Measurements from ENCODE around the gene KIAA0930.

Gene KIAA0930

DNA sequence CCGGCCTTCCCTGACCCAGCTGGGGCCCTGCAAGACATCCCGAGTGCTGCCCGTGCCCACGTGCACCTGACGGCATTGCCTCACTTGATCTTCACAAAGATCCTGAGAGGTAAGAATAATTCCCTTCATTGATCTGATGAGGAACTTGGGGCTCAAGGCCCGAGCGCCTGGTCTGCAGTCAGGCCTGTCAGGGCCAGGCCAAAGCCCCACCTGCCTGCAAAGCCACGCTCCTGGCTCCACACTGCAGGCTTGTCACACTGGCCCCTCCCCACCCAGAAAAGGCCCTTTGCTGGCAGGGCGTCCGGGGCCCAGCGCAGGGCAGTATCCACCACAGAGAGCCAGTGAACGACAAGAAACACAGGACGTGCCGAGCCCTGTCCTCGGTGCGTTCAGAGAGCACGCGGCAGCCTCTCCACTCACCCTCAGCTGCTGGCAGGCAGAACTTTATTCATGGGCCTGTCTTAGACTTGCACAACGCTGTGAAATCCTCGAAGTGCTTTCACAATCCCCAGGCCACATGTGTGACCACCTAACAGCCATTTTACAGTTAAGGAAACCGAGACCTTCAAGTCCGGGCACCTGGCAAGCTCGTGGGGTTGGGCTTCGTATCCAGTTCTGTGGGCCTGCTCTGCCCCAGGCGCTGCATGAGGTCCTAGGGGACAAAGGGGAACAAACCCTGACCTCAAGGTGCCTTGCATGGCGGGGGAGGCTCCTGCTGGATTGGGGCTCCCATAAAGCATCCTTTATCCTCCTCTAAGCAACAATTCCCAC, 14.8 kb downstream of the KIAA0930 start:
- H3K23ac ChIP-seq (ENCODE audit: low read length): no peak overlapping the region
- H3K36me3 ChIP-seq (ENCODE audit: control insufficient read depth, insufficient read depth, low read length): no peaks in the 10 kb centered on the region
- H3K27me3 ChIP-seq (ENCODE audit: insufficient read depth, low read length, poor library complexity): no peaks in the 10 kb centered on the region
- no CpG with 5 or more reads among the region's 26 CpGs for WGBS (ENCODE audit: extremely low coverage, insufficient coverage, low lambda C conversion rate)
- no peak overlapping the region for H3K4ac ChIP-seq (ENCODE audit: low read depth, low read length)
- H3K4me2 ChIP-seq (ENCODE audit: low read length): no peak overlapping the region
- H3K56ac ChIP-seq (ENCODE audit: low read length): peak overlapping the region; percentile 28
- H2BK5ac ChIP-seq (ENCODE audit: low read length): no peak overlapping the region
- no peak overlapping the region for H3K18ac ChIP-seq (ENCODE audit: low read length)
- H2BK15ac ChIP-seq (replicated peaks; ENCODE audit: low read depth): no peak overlapping the region
- H3K4me1 ChIP-seq (ENCODE audit: control insufficient read depth, low read depth, low read length): no peaks in the 10 kb centered on the region
- H3K9ac ChIP-seq (ENCODE audit: low read length): no peak overlapping the region
- H3K4me3 ChIP-seq (ENCODE audit: low read length): no peak overlapping the region
- H3K79me1 ChIP-seq (ENCODE audit: low read length): peaks cover 3% of the 10 kb centered on the region
- H4K8ac ChIP-seq (ENCODE audit: low read depth, low read length): no peak overlapping the region
- no peak overlapping the region for H3K27ac ChIP-seq (ENCODE audit: low read depth, low read length)
- H3K79me2 ChIP-seq (ENCODE audit: control insufficient read depth, insufficient read depth, low read length): no peaks in the 10 kb centered on the region
- H2AK5ac ChIP-seq (ENCODE audit: low read length): no peak overlapping the region
- no peak for DNase-seq
- no peak overlapping the region for H4K5ac ChIP-seq (ENCODE audit: low read length)
- no peak overlapping the region for H2BK120ac ChIP-seq (ENCODE audit: low read depth, low read length)

DNA sequence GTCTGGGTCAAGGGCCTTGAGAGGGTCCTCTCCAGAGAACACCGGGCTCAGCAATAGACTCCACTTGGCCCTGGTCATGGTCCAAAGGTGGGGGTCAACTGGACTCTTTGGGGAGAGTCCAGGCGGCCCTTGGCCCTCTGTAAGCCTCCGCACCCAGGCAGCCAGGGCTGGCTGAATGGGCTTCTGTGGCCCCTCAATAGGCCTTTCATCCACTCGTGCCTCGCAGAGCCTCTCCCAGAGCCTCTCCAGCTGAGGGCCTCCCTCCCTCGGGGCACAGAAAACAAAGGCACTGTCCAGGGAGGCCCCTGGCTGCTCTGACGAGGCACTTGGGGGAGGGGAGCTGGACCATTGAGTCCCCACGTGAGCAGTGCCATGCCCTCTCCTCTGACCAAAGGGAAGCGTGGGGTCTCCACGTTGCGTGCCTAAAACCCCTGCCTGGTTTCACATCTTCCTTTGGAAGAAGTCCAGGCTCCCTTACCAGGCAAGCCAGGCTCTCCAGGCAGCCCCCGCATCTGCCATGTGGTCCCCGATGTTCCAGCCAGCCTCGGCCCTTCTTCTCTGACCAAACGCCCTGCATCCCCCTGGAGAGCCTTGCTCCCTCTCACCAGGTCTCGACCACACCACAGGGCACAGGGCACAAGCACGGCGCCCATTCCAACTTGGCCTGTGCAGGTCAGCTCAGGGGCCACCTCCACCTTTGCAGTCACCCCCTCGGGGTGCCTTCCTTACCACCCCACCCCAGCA, 15.5 kb downstream of the KIAA0930 start:
- Histone ChIP-seq H2BK15ac (replicated peaks; ENCODE audit: low read depth) (no peak overlapping the region), H3K4ac (ENCODE audit: low read depth, low read length) (no peak overlapping the region), H3K4me3 (ENCODE audit: low read length) (no peak overlapping the region), H3K4me1 (ENCODE audit: control insufficient read depth, low read depth, low read length) (no peaks in the 10 kb centered on the region), H2BK5ac (ENCODE audit: low read length) (no peak overlapping the region), H2BK120ac (ENCODE audit: low read depth, low read length) (no peak overlapping the region), H3K79me2 (ENCODE audit: control insufficient read depth, insufficient read depth, low read length) (no peaks in the 10 kb centered on the region), H3K18ac (ENCODE audit: low read length) (no peak overlapping the region), H3K27ac (ENCODE audit: low read depth, low read length) (no peak overlapping the region), H4K5ac (ENCODE audit: low read length) (no peak overlapping the region), H3K36me3 (ENCODE audit: control insufficient read depth, insufficient read depth, low read length) (no peaks in the 10 kb centered on the region), H3K79me1 (ENCODE audit: low read length) (peaks cover 3% of the 10 kb centered on the region), H2AK5ac (ENCODE audit: low read length) (no peak overlapping the region), H3K23ac (ENCODE audit: low read length) (peak overlapping the region; percentile 35), H3K9ac (ENCODE audit: low read length) (no peak overlapping the region), H3K4me2 (ENCODE audit: low read length) (no peak overlapping the region), H4K8ac (ENCODE audit: low read depth, low read length) (no peak overlapping the region), H3K56ac (ENCODE audit: low read length) (peak overlapping the region; percentile 28), H3K27me3 (ENCODE audit: insufficient read depth, low read length, poor library complexity) (no peaks in the 10 kb centered on the region)
- DNase-seq: no peak
- WGBS (ENCODE audit: extremely low coverage, insufficient coverage, low lambda C conversion rate): no CpG with 5 or more reads among the region's 19 CpGs

DNA sequence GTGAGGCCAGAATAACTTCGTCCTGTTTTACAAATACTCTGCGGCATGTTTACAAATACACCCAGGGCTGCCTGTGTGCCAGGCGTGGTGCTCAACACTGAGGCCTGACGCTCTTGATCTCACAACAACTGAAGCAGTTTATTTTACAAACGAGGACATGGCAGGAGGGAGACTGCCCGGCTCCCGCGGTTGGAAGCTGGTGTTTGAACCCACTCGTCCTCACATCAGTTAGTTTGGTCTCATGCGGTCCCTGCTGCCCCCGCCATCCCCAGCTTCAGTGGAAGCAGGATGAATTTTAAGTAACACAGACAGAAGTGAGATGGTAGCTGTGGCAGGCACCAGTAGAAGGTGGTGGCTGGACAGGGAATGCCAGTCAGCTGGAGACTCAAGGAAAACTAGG, 16.4 kb downstream of the KIAA0930 start:
- Histone ChIP-seq H3K4me1 (ENCODE audit: control insufficient read depth, low read depth, low read length) (no peaks in the 10 kb centered on the region), H2BK120ac (ENCODE audit: low read depth, low read length) (no peak overlapping the region), H4K8ac (ENCODE audit: low read depth, low read length) (no peak overlapping the region), H3K23ac (ENCODE audit: low read length) (no peak overlapping the region), H3K79me2 (ENCODE audit: control insufficient read depth, insufficient read depth, low read length) (no peaks in the 10 kb centered on the region), H3K4ac (ENCODE audit: low read depth, low read length) (no peak overlapping the region), H3K9ac (ENCODE audit: low read length) (no peak overlapping the region), H3K79me1 (ENCODE audit: low read length) (peaks cover 2% of the 10 kb centered on the region), H3K27ac (ENCODE audit: low read depth, low read length) (no peak overlapping the region), H3K27me3 (ENCODE audit: insufficient read depth, low read length, poor library complexity) (no peaks in the 10 kb centered on the region), H3K18ac (ENCODE audit: low read length) (no peak overlapping the region), H3K4me2 (ENCODE audit: low read length) (no peak overlapping the region), H2BK5ac (ENCODE audit: low read length) (no peak overlapping the region), H3K4me3 (ENCODE audit: low read length) (no peak overlapping the region), H3K56ac (ENCODE audit: low read length) (no peak overlapping the region), H4K5ac (ENCODE audit: low read length) (no peak overlapping the region), H2BK15ac (replicated peaks; ENCODE audit: low read depth) (no peak overlapping the region), H3K36me3 (ENCODE audit: control insufficient read depth, insufficient read depth, low read length) (no peaks in the 10 kb centered on the region), H2AK5ac (ENCODE audit: low read length) (no peak overlapping the region)
- WGBS (ENCODE audit: extremely low coverage, insufficient coverage, low lambda C conversion rate): no CpG with 5 or more reads among the region's 11 CpGs
- DNase-seq: no peak

DNA sequence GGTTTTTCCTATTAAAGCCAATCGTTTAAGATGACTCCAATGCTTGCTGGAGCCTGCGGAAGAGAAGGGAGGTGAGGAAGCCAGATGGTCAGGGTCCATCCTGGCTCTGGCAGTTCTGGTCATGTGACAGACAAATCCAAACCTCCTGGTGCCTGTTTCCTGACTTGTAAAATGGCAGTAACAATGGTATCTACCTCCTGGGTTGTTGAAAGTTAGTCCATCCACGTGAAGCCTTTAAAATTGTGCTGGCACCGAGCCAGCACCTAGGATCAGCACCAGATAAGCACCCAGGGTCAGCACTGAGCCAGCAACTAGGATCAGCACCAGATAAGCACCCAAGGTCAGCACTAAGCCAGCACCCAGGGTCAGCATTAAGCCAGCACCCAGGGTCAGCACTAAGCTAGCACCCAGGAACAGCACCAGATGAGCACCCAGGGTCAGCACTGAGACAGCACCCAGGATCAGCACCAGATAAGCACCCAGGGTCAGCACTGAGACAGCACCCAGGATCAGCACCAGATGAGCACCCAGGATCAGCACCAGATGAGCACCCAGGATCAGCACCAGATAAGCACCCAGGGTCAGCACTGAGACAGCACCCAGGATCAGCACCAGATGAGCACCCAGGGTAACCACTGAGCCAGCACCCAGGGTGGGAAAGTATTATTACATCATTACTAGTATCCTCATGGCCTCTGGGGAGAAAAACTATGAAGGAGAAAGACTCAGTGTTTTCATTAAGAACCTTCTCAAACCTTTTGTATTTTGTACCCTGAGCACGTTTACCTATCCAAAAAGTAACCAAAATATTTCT, 17.2 kb downstream of the KIAA0930 start:
- no peak for DNase-seq
- no peak overlapping the region for H3K27ac ChIP-seq (ENCODE audit: low read depth, low read length)
- H3K36me3 ChIP-seq (ENCODE audit: control insufficient read depth, insufficient read depth, low read length): no peaks in the 10 kb centered on the region

DNA sequence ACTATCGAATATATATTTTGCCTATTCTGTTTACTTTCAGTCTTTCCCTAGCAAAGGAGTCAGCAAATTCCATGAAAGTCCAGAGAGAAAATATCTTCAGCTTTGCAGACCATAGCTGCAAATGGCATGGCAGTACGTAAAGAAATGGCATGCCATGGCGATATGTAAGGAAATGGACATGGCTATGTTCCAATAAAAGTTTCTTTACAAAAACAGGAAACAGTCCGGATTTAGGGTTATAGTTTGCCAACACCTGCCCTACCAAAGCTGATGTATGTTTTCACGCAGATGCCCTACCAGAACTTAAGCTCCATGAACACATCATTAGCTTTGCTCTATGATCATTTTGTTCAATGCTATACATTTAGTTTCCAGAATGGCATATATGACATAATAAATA, 19.5 kb downstream of the KIAA0930 start:
- DNase-seq: no peak
- no peak overlapping the region for H3K18ac ChIP-seq (ENCODE audit: low read length)

More for the DNA sequence above, 17.2 kb downstream of the KIAA0930 start:
- Histone ChIP-seq H4K8ac (ENCODE audit: low read depth, low read length) (no peak overlapping the region), H3K79me1 (ENCODE audit: low read length) (peaks cover 2% of the 10 kb centered on the region), H2BK5ac (ENCODE audit: low read length) (no peak overlapping the region), H2BK15ac (replicated peaks; ENCODE audit: low read depth) (no peak overlapping the region), H3K56ac (ENCODE audit: low read length) (no peak overlapping the region), H2BK120ac (ENCODE audit: low read depth, low read length) (no peak overlapping the region), H3K4me3 (ENCODE audit: low read length) (no peak overlapping the region), H3K4me1 (ENCODE audit: control insufficient read depth, low read depth, low read length) (peaks cover 1% of the 10 kb centered on the region), H3K79me2 (ENCODE audit: control insufficient read depth, insufficient read depth, low read length) (no peaks in the 10 kb centered on the region), H3K9ac (ENCODE audit: low read length) (no peak overlapping the region), H2AK5ac (ENCODE audit: low read length) (no peak overlapping the region), H3K4ac (ENCODE audit: low read depth, low read length) (no peak overlapping the region), H4K5ac (ENCODE audit: low read length) (no peak overlapping the region), H3K23ac (ENCODE audit: low read length) (no peak overlapping the region), H3K27me3 (ENCODE audit: insufficient read depth, low read length, poor library complexity) (no peaks in the 10 kb centered on the region), H3K18ac (ENCODE audit: low read length) (no peak overlapping the region), H3K4me2 (ENCODE audit: low read length) (no peak overlapping the region)
- no CpG with 5 or more reads among the region's 5 CpGs for WGBS (ENCODE audit: extremely low coverage, insufficient coverage, low lambda C conversion rate)

More for the DNA sequence above, 19.5 kb downstream of the KIAA0930 start:
- no peak overlapping the region for H3K4me2 ChIP-seq (ENCODE audit: low read length)
- no peak overlapping the region for H2AK5ac ChIP-seq (ENCODE audit: low read length)
- WGBS (ENCODE audit: extremely low coverage, insufficient coverage, low lambda C conversion rate): no CpG with 5 or more reads among the region's 5 CpGs
- no peak overlapping the region for H3K27ac ChIP-seq (ENCODE audit: low read depth, low read length)
- no peak overlapping the region for H3K23ac ChIP-seq (ENCODE audit: low read length)
- H3K4me3 ChIP-seq (ENCODE audit: low read length): no peak overlapping the region
- no peak overlapping the region for H2BK120ac ChIP-seq (ENCODE audit: low read depth, low read length)
- H3K27me3 ChIP-seq (ENCODE audit: insufficient read depth, low read length, poor library complexity): no peaks in the 10 kb centered on the region
- no peaks in the 10 kb centered on the region for H3K79me2 ChIP-seq (ENCODE audit: control insufficient read depth, insufficient read depth, low read length)
- no peak overlapping the region for H3K4ac ChIP-seq (ENCODE audit: low read depth, low read length)
- H3K9ac ChIP-seq (ENCODE audit: low read length): no peak overlapping the region
- no peaks in the 10 kb centered on the region for H3K36me3 ChIP-seq (ENCODE audit: control insufficient read depth, insufficient read depth, low read length)
- no peak overlapping the region for H3K56ac ChIP-seq (ENCODE audit: low read length)
- peaks cover 4% of the 10 kb centered on the region for H3K79me1 ChIP-seq (ENCODE audit: low read length)
- no peak overlapping the region for H2BK15ac ChIP-seq (replicated peaks; ENCODE audit: low read depth)
- H4K5ac ChIP-seq (ENCODE audit: low read length): no peak overlapping the region
- no peak overlapping the region for H4K8ac ChIP-seq (ENCODE audit: low read depth, low read length)
- H2BK5ac ChIP-seq (ENCODE audit: low read length): no peak overlapping the region
- H3K4me1 ChIP-seq (ENCODE audit: control insufficient read depth, low read depth, low read length): peaks cover 1% of the 10 kb centered on the region

Data from mesendoderm (in vitro differentiated cells).